Adrenal gland (tissue), 12 donors: ENCODE measurements around the gene FZD7. TPM values are rescaled to one million over a fixed set of nuclear protein-coding genes. Genes with fewer than 3 reads are reported as not detected.

Experiments used
- DNase-seq, 7 donors: peaks; one replicate each; pipeline ENCODE4 v3.0.0-alpha.2; 2019 to 2020
- H3K27ac ChIP-seq, 5 donors: fragments of 200-600 bp; sonication (generic) in 4 of 5; 1 replicate in 3 of 5; 2 replicates in 2 of 5; pipeline versions ENCODE4 v1.5.1 to v1.8.0; 2016 to 2020; ENCODE audit warnings: mild to moderate bottlenecking in 1 of 5
- H3K27me3 ChIP-seq: fragments of 200-600 bp; 2 replicates; pipeline ENCODE4 v1.8.0; 2021
- H3K36me3 ChIP-seq, 2 donors: fragments of 200-600 bp; replicated peaks in 1 of 2; 1 replicate in 1 of 2; 2 replicates in 1 of 2; pipeline versions ENCODE4 v1.5.1 to v1.8.0; 2018 to 2022
- H3K4me1 ChIP-seq, 2 donors: fragments of 200-600 bp; replicated peaks in 1 of 2; 1 replicate in 1 of 2; 2 replicates in 1 of 2; pipeline versions ENCODE4 v1.5.1 to v1.8.0; 2018 to 2021
- H3K4me3 ChIP-seq, 4 donors: fragments of 200-600 bp; sonication (generic) in 3 of 4; one replicate each; pipeline ENCODE4 v1.5.1; 2016 to 2018
- H3K9me3 ChIP-seq, 3 donors: fragments of 200-600 bp; sonication (generic) in 1 of 3; replicated peaks in 1 of 3; 1 replicate in 2 of 3; 2 replicates in 1 of 3; pipeline versions ENCODE4 v1.5.1 to v1.8.0; 2016 to 2021
- POLR2A ChIP-seq, 2 donors: fragments of 450-650 bp; IDR thresholded peaks; one replicate each; pipeline ENCODE4 v1.6.1; 2017; ENCODE audit warnings: antibody characterized with exemption in 2 of 2, mild to moderate bottlenecking in 2 of 2, moderate library complexity in 1 of 2
- WGBS, 4 donors: extraction: QIAGEN DNeasy Blood & Tissue Kit in 2 of 4; methylation state at CpG; one replicate each; pipeline versions ENCODE4 v1.1.5 to v1.1.7; 2013 to 2017; 5-methylcytosine and 5-hydroxymethylcytosine counted together
- intact Hi-C, 2 donors: fragments of 100-400 bp; cut with DNase I; formaldehyde crosslinking; loops; one replicate each; pipeline versions ENCODE4 v1.14.1 to v1.15.0; 2022 to 2023
- polyA plus RNA-seq, 3 donors: library from polyadenylated mRNA; stranded (reverse); fragments of 200-250 nt in 2 of 3; fragments of 350-450 nt in 1 of 3; fragmentation: Illumina TruSeq in 1 of 3; extraction: RNeasy Lipid Tissue Mini Kit (QIAGEN cat#74804) in 1 of 3; gene quantifications; one replicate each; pipeline ENCODE4 v1.2.3, GENCODE V29; 2013 to 2014
- total RNA-seq, 9 donors: library from RNA; depleted of rRNA in 4 of 9; stranded (reverse); fragments of >200 nt in 4 of 9; fragments of 120-200 nt in 1 of 9; fragmentation: NEBNext Ultra II Directional in 1 of 9; extraction: Animal tissue kit (Norgen Biotek cat#: 25700) in 1 of 9; gene quantifications; one replicate each; pipeline versions ENCODE4 v1.1.0 to v1.2.4, GENCODE V29; 2013 to 2023
- TF ChIP-seq, protein P1 (sequence below), 6 experiments: fragments of 450-650 bp in 4 of 6; fragments of 200-600 bp in 2 of 6; sonication (generic) in 1 of 6; IDR thresholded peaks; 1 replicate in 5 of 6; 2 replicates in 1 of 6; pipeline versions ENCODE4 v1.5.1 to v1.8.0; 2016 to 2021; ENCODE audit warnings: antibody characterized with exemption in 6 of 6, mild to moderate bottlenecking in 2 of 6, moderate library complexity in 1 of 6
- donor health status: healthy with polysubstance abuse.
- donor health status: Bipolar disorder and iron deficiency.
- donor health status: DM: yes; HTN: yes; CAD: no.
- donor health status: DM: no; HTN: no; CAD: no.
- donor health status: DM: no; HTN: no; CAD: no.
- donor health status: DM: yes; HTN: yes; CAD: no.

Gene FZD7
- total and polyA plus RNA-seq, 12 donors: 1.2 to 7.1 (median 3.0) TPM

DNA sequence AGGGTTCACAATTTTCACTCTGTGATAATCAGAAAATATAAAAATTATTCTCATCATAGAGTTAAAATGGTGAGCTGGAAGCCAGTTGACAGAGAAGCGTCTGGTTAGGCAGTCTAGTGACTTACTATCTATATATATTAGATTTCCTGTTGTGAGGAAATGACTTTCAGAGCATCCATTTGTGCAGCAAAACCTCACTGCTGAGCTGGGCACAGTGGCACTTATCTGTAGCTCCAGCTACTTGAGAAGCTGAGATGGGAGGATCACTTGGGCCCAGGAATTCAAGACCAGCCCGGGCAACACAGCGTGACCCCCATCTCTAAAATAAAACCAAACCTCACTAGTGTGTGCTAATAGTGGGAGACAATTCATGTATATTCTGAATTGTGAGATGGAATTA, 32.2 kb downstream of the FZD7 start:
- 81 to 91% (median 89%) methylated on average over 3 of the region's 3 CpGs for WGBS, 4 donors
- no peak for DNase-seq
- no peaks in the 10 kb centered on the region for H3K36me3 ChIP-seq
- H3K4me1 ChIP-seq: no peaks in the 10 kb centered on the region
- H3K27ac ChIP-seq: no peak overlapping the region
- intact Hi-C loops: no loop called here
- H3K4me3 ChIP-seq: no peak overlapping the region
- no peaks in the 10 kb centered on the region for H3K27me3 ChIP-seq
- TF ChIP-seq, protein P1, sequence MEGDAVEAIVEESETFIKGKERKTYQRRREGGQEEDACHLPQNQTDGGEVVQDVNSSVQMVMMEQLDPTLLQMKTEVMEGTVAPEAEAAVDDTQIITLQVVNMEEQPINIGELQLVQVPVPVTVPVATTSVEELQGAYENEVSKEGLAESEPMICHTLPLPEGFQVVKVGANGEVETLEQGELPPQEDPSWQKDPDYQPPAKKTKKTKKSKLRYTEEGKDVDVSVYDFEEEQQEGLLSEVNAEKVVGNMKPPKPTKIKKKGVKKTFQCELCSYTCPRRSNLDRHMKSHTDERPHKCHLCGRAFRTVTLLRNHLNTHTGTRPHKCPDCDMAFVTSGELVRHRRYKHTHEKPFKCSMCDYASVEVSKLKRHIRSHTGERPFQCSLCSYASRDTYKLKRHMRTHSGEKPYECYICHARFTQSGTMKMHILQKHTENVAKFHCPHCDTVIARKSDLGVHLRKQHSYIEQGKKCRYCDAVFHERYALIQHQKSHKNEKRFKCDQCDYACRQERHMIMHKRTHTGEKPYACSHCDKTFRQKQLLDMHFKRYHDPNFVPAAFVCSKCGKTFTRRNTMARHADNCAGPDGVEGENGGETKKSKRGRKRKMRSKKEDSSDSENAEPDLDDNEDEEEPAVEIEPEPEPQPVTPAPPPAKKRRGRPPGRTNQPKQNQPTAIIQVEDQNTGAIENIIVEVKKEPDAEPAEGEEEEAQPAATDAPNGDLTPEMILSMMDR (IDR thresholded peaks at IDR 0.05): no peak
- TF ChIP-seq POLR2A (IDR thresholded peaks at IDR 0.05): no peak
- no peaks in the 10 kb centered on the region for H3K9me3 ChIP-seq

DNA sequence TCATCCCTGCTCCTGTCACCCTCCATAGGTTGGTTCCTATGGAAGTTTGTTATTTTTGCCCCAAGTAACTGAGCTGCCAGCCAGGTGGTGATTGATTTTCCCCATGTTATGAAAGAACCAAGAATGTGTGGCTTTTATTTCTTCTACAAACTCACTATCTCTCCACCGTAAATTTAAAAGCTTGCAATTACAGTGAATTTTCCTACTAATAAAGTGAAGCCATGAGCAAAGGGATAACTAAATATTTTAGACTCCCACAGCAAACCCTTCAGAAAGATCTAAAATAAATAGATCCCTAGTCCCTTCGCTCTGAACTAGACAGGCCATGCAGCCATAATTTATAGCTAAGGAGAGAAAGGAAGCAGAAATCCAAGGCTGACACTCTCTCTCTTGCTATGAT, 33.2 kb downstream of the FZD7 start:
- no peaks in the 10 kb centered on the region for H3K27me3 ChIP-seq
- no peak overlapping the region for H3K4me3 ChIP-seq
- intact Hi-C loops: no loop called here
- DNase-seq: no peak
- no peaks in the 10 kb centered on the region for H3K9me3 ChIP-seq
- H3K36me3 ChIP-seq: no peaks in the 10 kb centered on the region
- TF ChIP-seq, protein P1 (IDR thresholded peaks at IDR 0.05): no peak
- TF ChIP-seq POLR2A (IDR thresholded peaks at IDR 0.05): no peak
- H3K4me1 ChIP-seq: no peaks in the 10 kb centered on the region
- 48 to 59% (median 53%) methylated on average over 2 of the region's 2 CpGs for WGBS, 4 donors
- no peak overlapping the region for H3K27ac ChIP-seq

DNA sequence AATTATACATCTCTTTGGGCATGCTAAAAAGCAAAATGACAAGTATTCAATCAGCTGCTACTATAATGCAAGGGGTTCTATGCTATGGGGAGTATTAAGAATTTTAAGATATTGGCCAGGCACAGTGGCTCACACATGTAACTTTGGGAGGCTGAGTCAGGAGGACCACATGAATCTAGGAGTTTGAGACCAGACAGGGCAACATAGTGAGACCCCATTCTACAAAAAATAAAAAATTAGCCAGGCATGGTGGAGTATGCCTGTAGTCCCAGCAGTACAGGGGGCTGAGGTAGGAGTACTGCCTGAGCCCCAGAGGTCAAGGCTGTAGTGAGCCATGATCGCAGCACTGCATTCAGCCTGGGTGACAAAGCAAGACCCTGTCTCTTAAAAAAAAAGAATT, 33.9 kb downstream of the FZD7 start:
- Histone ChIP-seq H3K4me1 (no peaks in the 10 kb centered on the region), H3K36me3 (no peaks in the 10 kb centered on the region), H3K4me3 (no peak overlapping the region), H3K27me3 (no peaks in the 10 kb centered on the region), H3K27ac (no peak overlapping the region), H3K9me3 (no peaks in the 10 kb centered on the region)
- TF ChIP-seq, protein P1 (IDR thresholded peaks at IDR 0.05): no peak
- TF ChIP-seq POLR2A (IDR thresholded peaks at IDR 0.05): no peak
- 75 to 88% (median 81%) methylated on average over 1 of the region's 1 CpG for WGBS, 4 donors
- intact Hi-C loops: no loop called here
- DNase-seq: no peak

DNA sequence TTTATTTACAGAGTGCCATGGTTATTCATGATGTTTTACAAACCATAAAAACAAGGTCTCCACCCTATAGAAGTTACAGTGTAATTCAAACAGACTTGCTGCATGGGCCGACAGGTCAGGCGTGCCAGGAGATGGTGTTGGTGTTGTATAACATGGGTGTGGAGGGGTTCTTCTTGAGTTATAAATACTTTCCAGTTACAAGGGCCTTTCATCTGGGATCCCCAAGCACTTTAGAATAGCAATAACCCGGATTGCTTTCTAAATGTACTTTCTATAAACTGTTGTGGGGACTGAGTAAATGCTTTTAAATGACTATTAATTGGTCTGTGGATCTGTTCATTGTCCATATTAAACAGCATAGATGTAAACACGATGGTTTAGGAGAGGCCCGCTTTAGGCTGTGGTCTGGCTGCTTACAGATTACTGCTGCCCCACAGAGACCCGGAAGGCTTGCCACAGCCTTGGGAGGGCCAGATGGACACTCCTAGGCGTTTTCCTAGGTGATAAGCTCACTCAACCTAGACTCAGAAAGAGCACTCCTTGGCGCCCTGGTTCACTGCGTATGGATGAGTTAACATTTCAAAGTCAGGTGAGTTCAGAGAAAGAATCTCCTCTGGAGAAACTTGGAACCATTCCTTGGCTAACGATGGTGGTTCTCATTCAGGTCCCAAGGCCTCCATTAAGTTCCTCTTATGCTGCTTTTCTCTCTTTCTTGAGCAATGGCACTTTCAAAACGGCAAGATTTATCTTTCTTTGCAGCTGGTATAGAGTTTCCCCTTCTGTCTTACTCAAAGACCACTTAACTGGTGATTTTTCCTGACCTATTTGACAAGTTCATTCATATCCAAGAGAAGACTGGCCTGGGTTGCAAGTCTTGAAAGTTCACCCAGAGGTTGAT, 35.8 kb downstream of the FZD7 start:
- WGBS, 4 donors: 79 to 85% (median 82%) methylated on average over 11 of the region's 11 CpGs
- Histone ChIP-seq H3K9me3 (no peaks in the 10 kb centered on the region), H3K4me1 (no peaks in the 10 kb centered on the region), H3K27me3 (no peaks in the 10 kb centered on the region), H3K36me3 (no peaks in the 10 kb centered on the region), H3K4me3 (no peak overlapping the region), H3K27ac (no peak overlapping the region)
- no peak for DNase-seq
- intact Hi-C loops: no loop called here
- TF ChIP-seq, protein P1 (IDR thresholded peaks at IDR 0.05): no peak
- no peak for TF ChIP-seq POLR2A (IDR thresholded peaks at IDR 0.05)
